Lung (tissue), 12 donors: ENCODE measurements around the gene VPS16. TPM values are rescaled to one million over a fixed set of nuclear protein-coding genes. Genes with fewer than 3 reads are reported as not detected.

Source experiments
- ATAC-seq: fragments of 200-7000 bp; cut with Tn5 transposase; one replicate; pipeline ENCODE4 v1.9.1; 2020; ENCODE audit warnings: moderate number of reproducible peaks; ENCODE audit not compliant: insufficient read depth, low FRiP score
- DNase-seq, 3 donors: peaks; one replicate each; pipeline ENCODE4 v3.0.0-alpha.2; 2013 to 2017
- H3K27ac ChIP-seq, 2 donors: one replicate each; pipeline ENCODE4 v1.5.1; 2013; ENCODE audit warnings: mild to moderate bottlenecking in 2 of 2, moderate library complexity in 2 of 2, control low read depth in 1 of 2, inconsistent platforms in 1 of 2, low read depth in 1 of 2, low read length in 1 of 2
- H3K27me3 ChIP-seq, 3 donors: one replicate each; pipeline ENCODE4 v1.5.1; 2013; ENCODE audit warnings: low read length in 2 of 3; ENCODE audit not compliant: control insufficient read depth in 3 of 3, insufficient read depth in 3 of 3
- H3K36me3 ChIP-seq, 4 donors: one replicate each; pipeline ENCODE4 v1.5.1; 2013; ENCODE audit warnings: low read length in 4 of 4, mild to moderate bottlenecking in 1 of 4, moderate library complexity in 1 of 4; ENCODE audit not compliant: control insufficient read depth in 4 of 4, insufficient read depth in 4 of 4
- H3K4me1 ChIP-seq, 5 donors: one replicate each; pipeline ENCODE4 v1.5.1; 2013; ENCODE audit warnings: low read length in 5 of 5, mild to moderate bottlenecking in 2 of 5, moderate library complexity in 1 of 5; ENCODE audit not compliant: control insufficient read depth in 5 of 5, insufficient read depth in 5 of 5
- H3K4me3 ChIP-seq: one replicate; pipeline ENCODE4 v1.5.1; 2013; ENCODE audit warnings: mild to moderate bottlenecking, control low read depth, moderate library complexity
- H3K9ac ChIP-seq, 2 donors: one replicate each; pipeline ENCODE4 v1.5.1; 2013; ENCODE audit warnings: low read length in 2 of 2, control low read depth in 1 of 2; ENCODE audit not compliant: insufficient read depth in 1 of 2
- H3K9me3 ChIP-seq, 4 donors: one replicate each; pipeline ENCODE4 v1.5.1; 2013; ENCODE audit warnings: low read length in 3 of 4, mild to moderate bottlenecking in 1 of 4, moderate library complexity in 1 of 4; ENCODE audit not compliant: control insufficient read depth in 4 of 4, insufficient read depth in 3 of 4
- WGBS, 2 donors: extraction: QIAGEN DNeasy Blood & Tissue Kit; methylation state at CpG; one replicate each; pipeline ENCODE4 v1.1.7; 2013; 5-methylcytosine and 5-hydroxymethylcytosine counted together
- polyA plus RNA-seq, 2 donors: library from polyadenylated mRNA; stranded (reverse); fragments of 200-250 nt; gene quantifications; one replicate each; pipeline ENCODE4 v1.2.1, GENCODE V29; 2013
- total RNA-seq, 2 donors: library from RNA; depleted of rRNA in 1 of 2; stranded (reverse); fragments of >200 nt in 1 of 2; gene quantifications; one replicate each; pipeline ENCODE4 v1.2.1, GENCODE V29; 2014 to 2021
- TF ChIP-seq, protein P1 (sequence below): IDR thresholded peaks from 2 replicates; pipeline ENCODE4 v1.5.1; 2012; ENCODE audit warnings: mild to moderate bottlenecking; ENCODE audit errors: control extremely low read depth, extremely low read depth
- donor health status: control.
- donor health status: control.
- donor health status: Bipolar disorder and iron deficiency.
- donor health status: healthy.
- donor health status: DM: yes; HTN: yes; CAD: no.

Gene VPS16
- total and polyA plus RNA-seq, 4 donors = 26.1 to 53.4 (median 42.5) TPM

GRCh38 chr20:2846698-2847097 lies 6.2 kb downstream of the VPS16 start:
- H3K4me3 ChIP-seq = no peak overlapping the region
- TF ChIP-seq, protein P1, sequence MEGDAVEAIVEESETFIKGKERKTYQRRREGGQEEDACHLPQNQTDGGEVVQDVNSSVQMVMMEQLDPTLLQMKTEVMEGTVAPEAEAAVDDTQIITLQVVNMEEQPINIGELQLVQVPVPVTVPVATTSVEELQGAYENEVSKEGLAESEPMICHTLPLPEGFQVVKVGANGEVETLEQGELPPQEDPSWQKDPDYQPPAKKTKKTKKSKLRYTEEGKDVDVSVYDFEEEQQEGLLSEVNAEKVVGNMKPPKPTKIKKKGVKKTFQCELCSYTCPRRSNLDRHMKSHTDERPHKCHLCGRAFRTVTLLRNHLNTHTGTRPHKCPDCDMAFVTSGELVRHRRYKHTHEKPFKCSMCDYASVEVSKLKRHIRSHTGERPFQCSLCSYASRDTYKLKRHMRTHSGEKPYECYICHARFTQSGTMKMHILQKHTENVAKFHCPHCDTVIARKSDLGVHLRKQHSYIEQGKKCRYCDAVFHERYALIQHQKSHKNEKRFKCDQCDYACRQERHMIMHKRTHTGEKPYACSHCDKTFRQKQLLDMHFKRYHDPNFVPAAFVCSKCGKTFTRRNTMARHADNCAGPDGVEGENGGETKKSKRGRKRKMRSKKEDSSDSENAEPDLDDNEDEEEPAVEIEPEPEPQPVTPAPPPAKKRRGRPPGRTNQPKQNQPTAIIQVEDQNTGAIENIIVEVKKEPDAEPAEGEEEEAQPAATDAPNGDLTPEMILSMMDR = no peak
- peaks cover 0 to 5% (median 0%) of the 10 kb centered on the region in 4 donors for H3K36me3 ChIP-seq
- no peak for ATAC-seq
- WGBS, 2 donors = 65 to 75% methylated on average over 5 of the region's 5 CpGs
- H3K9ac ChIP-seq = no peak overlapping the region
- H3K27me3 ChIP-seq = no peaks in the 10 kb centered on the region
- no peak for DNase-seq
- peaks cover 0 to 3% (median 0%) of the 10 kb centered on the region in 5 donors for H3K4me1 ChIP-seq
- H3K27ac ChIP-seq = no peak overlapping the region
- H3K9me3 ChIP-seq = no peaks in the 10 kb centered on the region

- TF ChIP-seq, protein P1 = no peak
- no peak for DNase-seq
- Histone ChIP-seq H3K27ac (no peak overlapping the region), H3K9me3 (no peaks in the 10 kb centered on the region), H3K27me3 (no peaks in the 10 kb centered on the region), H3K4me1 (peaks cover 0 to 5% (median 0%) of the 10 kb centered on the region in 5 donors), H3K36me3 (peaks cover 0 to 5% (median 0%) of the 10 kb centered on the region in 4 donors), H3K9ac (no peak overlapping the region), H3K4me3 (no peak overlapping the region)
- WGBS, 2 donors = 95 to 99% methylated on average over 4 of the region's 4 CpGs
- ATAC-seq = no peak
These were observed 7.3 kb downstream of the VPS16 start for GRCh38 chr20:2847802-2848201.

- Histone ChIP-seq H3K4me3 (no peak overlapping the region), H3K9me3 (no peaks in the 10 kb centered on the region), H3K27me3 (no peaks in the 10 kb centered on the region), H3K36me3 (no peaks in the 10 kb centered on the region), H3K9ac (no peak overlapping the region), H3K4me1 (peaks cover 0 to 5% (median 0%) of the 10 kb centered on the region in 5 donors), H3K27ac (no peak overlapping the region)
- DNase-seq = no peak
- TF ChIP-seq, protein P1 = no peak
- 89 to 93% methylated on average over 4 of the region's 4 CpGs for WGBS, 2 donors
- ATAC-seq = no peak
These were observed 9.0 kb downstream of the VPS16 start for GRCh38 chr20:2849529-2849928.

- Histone ChIP-seq H3K36me3 (no peaks in the 10 kb centered on the region), H3K9me3 (no peaks in the 10 kb centered on the region), H3K27me3 (no peaks in the 10 kb centered on the region), H3K4me1 (peaks cover 0 to 5% (median 0%) of the 10 kb centered on the region in 5 donors), H3K4me3 (no peak overlapping the region), H3K9ac (no peak overlapping the region), H3K27ac (no peak overlapping the region)
- 92 to 93% methylated on average over 10 of the region's 10 CpGs for WGBS, 2 donors
- DNase-seq (no peak), ATAC-seq (no peak)
- TF ChIP-seq, protein P1 = no peak
These were observed 10.5 kb downstream of the VPS16 start for GRCh38 chr20:2851086-2851485.
